Breast epithelium (tissue), 4 donors: ENCODE data around the gene OR2A2. TPM values are rescaled to one million over a fixed set of nuclear protein-coding genes. Genes with fewer than 3 reads are reported as not detected.

Experiments used
- DNase-seq, 2 donors: peaks; one replicate each; pipeline ENCODE4 v3.0.0-alpha.2; 2019; ENCODE audit warnings: low spot score in 2 of 2
- H3K27ac ChIP-seq, 2 donors: fragments of 200-600 bp; sonication (generic) in 1 of 2; one replicate each; pipeline ENCODE4 v1.5.1; 2016 to 2019; ENCODE audit warnings: mild to moderate bottlenecking in 1 of 2
- H3K27me3 ChIP-seq, 2 donors: fragments of 200-600 bp; sonication (generic) in 1 of 2; one replicate each; pipeline versions ENCODE4 v1.5.1 to v1.6.0; 2017 to 2019; ENCODE audit warnings: control low read depth in 1 of 2, mild to moderate bottlenecking in 1 of 2
- H3K36me3 ChIP-seq: fragments of 200-600 bp; one replicate; pipeline ENCODE4 v1.5.1; 2019
- H3K4me1 ChIP-seq, 2 donors: fragments of 200-600 bp; sonication (generic); one replicate each; pipeline ENCODE4 v1.5.1; 2016 to 2019; ENCODE audit warnings: control low read depth in 1 of 2
- H3K4me3 ChIP-seq, 3 donors: fragments of 200-600 bp; sonication (generic); 1 replicate in 2 of 3; 2 replicates in 1 of 3; pipeline ENCODE4 v1.5.1; 2016 to 2019; ENCODE audit warnings: mild to moderate bottlenecking in 3 of 3, moderate library complexity in 2 of 3
- H3K9me3 ChIP-seq, 2 donors: fragments of 200-600 bp; sonication (generic) in 1 of 2; one replicate each; pipeline ENCODE4 v1.5.1; 2016 to 2019; ENCODE audit warnings: control low read depth in 1 of 2
- POLR2A ChIP-seq: fragments of 450-650 bp; IDR thresholded peaks from one replicate; pipeline ENCODE4 v1.6.1; 2016; ENCODE audit warnings: antibody characterized with exemption, mild to moderate bottlenecking, moderate library complexity
- POLR2AphosphoS5 ChIP-seq, 3 donors: sonication (generic); formaldehyde crosslinking; IDR thresholded peaks; one replicate each; pipeline ENCODE4 v1.6.1; 2017; ENCODE audit warnings: antibody characterized with exemption in 3 of 3
- intact Hi-C: fragments of 100-400 bp; cut with DNase I; formaldehyde crosslinking; loops from one replicate; pipeline ENCODE4 v1.15.1; 2023; ENCODE audit warnings: low total_unique reads
- total RNA-seq, 3 donors: library from RNA; depleted of rRNA; stranded (reverse); fragments of >200 nt; gene quantifications; one replicate each; pipeline ENCODE4 v1.1.0, GENCODE V29; 2016
- TF ChIP-seq, protein P1 (sequence below), 3 donors: fragments of 450-650 bp; IDR thresholded peaks; one replicate each; pipeline ENCODE4 v1.5.1; 2016 to 2017; ENCODE audit warnings: antibody characterized with exemption in 3 of 3, mild to moderate bottlenecking in 3 of 3, moderate library complexity in 3 of 3

OR2A2 gene, protein sequence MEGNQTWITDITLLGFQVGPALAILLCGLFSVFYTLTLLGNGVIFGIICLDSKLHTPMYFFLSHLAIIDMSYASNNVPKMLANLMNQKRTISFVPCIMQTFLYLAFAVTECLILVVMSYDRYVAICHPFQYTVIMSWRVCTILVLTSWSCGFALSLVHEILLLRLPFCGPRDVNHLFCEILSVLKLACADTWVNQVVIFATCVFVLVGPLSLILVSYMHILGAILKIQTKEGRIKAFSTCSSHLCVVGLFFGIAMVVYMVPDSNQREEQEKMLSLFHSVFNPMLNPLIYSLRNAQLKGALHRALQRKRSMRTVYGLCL
- not detected for total RNA-seq

GRCh38 chr7:144109283-144109682 is at the start of gene OR2A2:
TSS of gene OR2A2 (plus strand) at chr7:144109583. CDS start at chr7:144109583, 0 bp downstream.
- Histone ChIP-seq H3K36me3 (no peaks in the 10 kb centered on the region), H3K4me1 (no peaks in the 10 kb centered on the region), H3K27ac (no peak within 1 kb of the TSS), H3K9me3 (no peaks in the 10 kb centered on the region), H3K27me3 (no peaks in the 10 kb centered on the region), H3K4me3 (no peak within 1 kb of the TSS)
- intact Hi-C loops = no loop called here
- no peak for TF ChIP-seq POLR2AphosphoS5 (IDR thresholded peaks at IDR 0.05)
- TF ChIP-seq POLR2A = no peak
- TF ChIP-seq, protein P1, sequence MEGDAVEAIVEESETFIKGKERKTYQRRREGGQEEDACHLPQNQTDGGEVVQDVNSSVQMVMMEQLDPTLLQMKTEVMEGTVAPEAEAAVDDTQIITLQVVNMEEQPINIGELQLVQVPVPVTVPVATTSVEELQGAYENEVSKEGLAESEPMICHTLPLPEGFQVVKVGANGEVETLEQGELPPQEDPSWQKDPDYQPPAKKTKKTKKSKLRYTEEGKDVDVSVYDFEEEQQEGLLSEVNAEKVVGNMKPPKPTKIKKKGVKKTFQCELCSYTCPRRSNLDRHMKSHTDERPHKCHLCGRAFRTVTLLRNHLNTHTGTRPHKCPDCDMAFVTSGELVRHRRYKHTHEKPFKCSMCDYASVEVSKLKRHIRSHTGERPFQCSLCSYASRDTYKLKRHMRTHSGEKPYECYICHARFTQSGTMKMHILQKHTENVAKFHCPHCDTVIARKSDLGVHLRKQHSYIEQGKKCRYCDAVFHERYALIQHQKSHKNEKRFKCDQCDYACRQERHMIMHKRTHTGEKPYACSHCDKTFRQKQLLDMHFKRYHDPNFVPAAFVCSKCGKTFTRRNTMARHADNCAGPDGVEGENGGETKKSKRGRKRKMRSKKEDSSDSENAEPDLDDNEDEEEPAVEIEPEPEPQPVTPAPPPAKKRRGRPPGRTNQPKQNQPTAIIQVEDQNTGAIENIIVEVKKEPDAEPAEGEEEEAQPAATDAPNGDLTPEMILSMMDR (IDR thresholded peaks at IDR 0.05) = no peak
- no peak for DNase-seq

GRCh38 chr7:144063710-144064109 is 45.7 kb upstream of the OR2A2 start:
- Histone ChIP-seq H3K4me1 (no peaks in the 10 kb centered on the region), H3K4me3 (no peak overlapping the region), H3K27ac (no peak overlapping the region), H3K9me3 (no peaks in the 10 kb centered on the region), H3K36me3 (no peaks in the 10 kb centered on the region), H3K27me3 (no peaks in the 10 kb centered on the region)
- intact Hi-C loops = no loop called here
- DNase-seq = no peak
- TF ChIP-seq, protein P1 (IDR thresholded peaks at IDR 0.05) = no peak
- TF ChIP-seq POLR2A (no peak), POLR2AphosphoS5 (IDR thresholded peaks at IDR 0.05) (no peak)

GRCh38 chr7:144069511-144069910 is 39.9 kb upstream of the OR2A2 start, which contains the start of gene OR2A25:
TSS of gene OR2A25 (plus strand) at chr7:144069811. CDS start at chr7:144074220, 4,409 bp downstream.
- Histone ChIP-seq H3K4me1 (no peaks in the 10 kb centered on the region), H3K36me3 (no peaks in the 10 kb centered on the region), H3K27me3 (no peaks in the 10 kb centered on the region), H3K4me3 (no peak within 1 kb of the TSS), H3K9me3 (no peaks in the 10 kb centered on the region), H3K27ac (no peak within 1 kb of the TSS)
- TF ChIP-seq, protein P1 (IDR thresholded peaks at IDR 0.05) = no peak
- TF ChIP-seq POLR2A = no peak
- no peak for TF ChIP-seq POLR2AphosphoS5 (IDR thresholded peaks at IDR 0.05)
- intact Hi-C loops = no loop called here
- DNase-seq = no peak

GRCh38 chr7:144069953-144070352 is 39.4 kb upstream of the OR2A2 start:
- Histone ChIP-seq H3K9me3 (no peaks in the 10 kb centered on the region), H3K36me3 (no peaks in the 10 kb centered on the region), H3K4me3 (no peak overlapping the region), H3K27me3 (no peaks in the 10 kb centered on the region), H3K4me1 (no peaks in the 10 kb centered on the region), H3K27ac (no peak overlapping the region)
- DNase-seq = no peak
- TF ChIP-seq, protein P1 (IDR thresholded peaks at IDR 0.05) = no peak
- TF ChIP-seq POLR2A = no peak
- no peak for TF ChIP-seq POLR2AphosphoS5 (IDR thresholded peaks at IDR 0.05)
- intact Hi-C loops = no loop called here

DNA sequence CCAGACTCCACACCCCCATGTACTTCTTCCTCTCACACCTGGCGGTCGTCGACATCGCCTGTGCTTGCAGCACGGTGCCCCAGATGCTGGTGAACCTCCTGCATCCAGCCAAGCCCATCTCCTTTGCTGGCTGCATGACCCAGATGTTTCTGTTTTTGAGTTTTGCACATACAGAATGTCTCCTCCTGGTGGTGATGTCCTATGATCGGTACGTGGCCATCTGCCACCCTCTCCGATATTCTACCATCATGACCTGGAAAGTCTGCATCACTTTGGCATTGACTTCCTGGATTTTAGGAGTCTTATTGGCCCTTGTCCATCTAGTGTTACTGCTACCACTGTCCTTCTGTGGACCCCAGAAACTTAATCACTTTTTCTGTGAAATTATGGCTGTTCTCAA is 35.0 kb upstream of the OR2A2 start:
- no peaks in the 10 kb centered on the region for H3K9me3 ChIP-seq
- DNase-seq = no peak
- no peaks in the 10 kb centered on the region for H3K36me3 ChIP-seq
- no peaks in the 10 kb centered on the region for H3K4me1 ChIP-seq
- H3K4me3 ChIP-seq = no peak overlapping the region
- intact Hi-C loops = no loop called here
- H3K27ac ChIP-seq = no peak overlapping the region
- TF ChIP-seq POLR2A (no peak), POLR2AphosphoS5 (IDR thresholded peaks at IDR 0.05) (no peak)
- TF ChIP-seq, protein P1 (IDR thresholded peaks at IDR 0.05) = no peak
- no peaks in the 10 kb centered on the region for H3K27me3 ChIP-seq
